ENCODE measurements around the gene MCEE.
"Not testable (repeated sequence)": the region's sequence is repeated elsewhere in the genome, so short reads cannot be mapped to it uniquely, and the experiment has no call there.

Gene MCEE

DNA sequence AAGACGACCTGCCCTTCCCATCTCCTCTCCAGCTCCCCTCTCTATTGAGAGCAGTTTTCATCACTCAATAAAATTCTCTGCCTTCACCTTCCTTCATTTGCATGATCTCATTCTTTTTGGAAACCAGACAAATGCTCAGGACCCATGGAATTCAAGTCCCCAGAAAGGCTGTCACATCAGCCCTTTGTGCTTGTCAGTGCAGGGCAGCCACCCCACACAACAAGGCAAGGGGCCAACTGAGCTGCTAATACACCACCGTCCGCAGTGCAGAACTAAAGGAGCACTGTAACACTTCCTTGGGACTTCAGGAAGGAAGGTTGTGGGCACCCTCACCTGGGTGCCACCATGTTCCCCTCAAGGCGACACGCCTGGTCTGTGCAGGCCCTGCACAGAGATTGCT is 26.2 kb downstream of the MCEE start:
- no peak for TF ChIP-seq SPI1 (IDR thresholded peaks at IDR 0.05; ENCODE audit: low read depth, low read length)
- TF ChIP-seq POLR2A (IDR thresholded peaks at IDR 0.05; ENCODE audit: low read depth, low read length) = no peak
- TF ChIP-seq PAX5 (IDR thresholded peaks at IDR 0.05; ENCODE audit: insufficient read depth, low read length, severe bottlenecking) = no peak
- no peak for TF ChIP-seq TAF1 (IDR thresholded peaks at IDR 0.05; ENCODE audit: low read depth, low read length)
- no peak for TF ChIP-seq POU2F2 (IDR thresholded peaks at IDR 0.05; ENCODE audit: low read depth, low read length)
- TF ChIP-seq POLR2AphosphoS5 (IDR thresholded peaks at IDR 0.05; ENCODE audit: low read depth, low read length) = no peak
- no peak for FAIRE-seq
- no peak for DNase-seq (ENCODE audit: insufficient read length, low spot score)

DNA sequence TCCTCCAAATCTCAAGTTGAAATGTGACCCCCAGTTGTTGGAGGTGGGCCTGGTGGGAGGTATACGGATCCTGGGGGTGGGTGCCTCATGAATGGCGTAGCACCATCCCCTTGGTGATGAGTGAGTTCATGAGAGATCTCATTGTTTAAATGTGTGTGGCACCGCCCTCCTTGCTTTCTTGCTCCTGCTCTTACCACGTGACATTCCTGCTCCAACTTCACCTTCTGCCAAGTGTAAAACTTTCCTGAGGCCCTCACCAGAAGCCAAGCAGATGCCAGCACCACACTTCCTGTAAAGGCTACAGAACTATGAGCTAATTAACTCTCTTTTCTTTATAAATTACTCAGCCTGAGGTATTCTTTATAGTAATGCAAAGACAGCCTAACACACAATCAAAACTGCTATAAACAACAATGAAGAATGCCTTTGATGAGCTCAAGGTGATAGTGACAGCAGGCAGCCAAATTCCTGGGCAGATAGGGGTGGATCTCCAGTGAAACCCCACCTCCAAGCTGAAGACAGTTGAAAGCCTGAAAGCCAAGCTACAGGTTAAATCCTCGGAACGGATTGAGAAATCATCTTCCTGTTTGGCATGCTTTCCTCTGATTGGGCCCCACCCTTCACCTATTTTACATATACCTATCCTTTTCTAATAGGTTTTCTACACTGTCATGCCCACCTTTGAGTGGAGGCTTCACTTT is 26.9 kb downstream of the MCEE start:
- no peak for DNase-seq (ENCODE audit: insufficient read length, low spot score)
- no peak for FAIRE-seq
- TF ChIP-seq POLR2A (IDR thresholded peaks at IDR 0.05; ENCODE audit: low read depth, low read length) = no peak
- no peak for TF ChIP-seq POLR2AphosphoS5 (IDR thresholded peaks at IDR 0.05; ENCODE audit: low read depth, low read length)
- TF ChIP-seq TAF1 (IDR thresholded peaks at IDR 0.05; ENCODE audit: low read depth, low read length) = no peak
- TF ChIP-seq SPI1 (IDR thresholded peaks at IDR 0.05; ENCODE audit: low read depth, low read length) = no peak
- no peak for TF ChIP-seq POU2F2 (IDR thresholded peaks at IDR 0.05; ENCODE audit: low read depth, low read length)
- no peak for TF ChIP-seq PAX5 (IDR thresholded peaks at IDR 0.05; ENCODE audit: insufficient read depth, low read length, severe bottlenecking)

DNA sequence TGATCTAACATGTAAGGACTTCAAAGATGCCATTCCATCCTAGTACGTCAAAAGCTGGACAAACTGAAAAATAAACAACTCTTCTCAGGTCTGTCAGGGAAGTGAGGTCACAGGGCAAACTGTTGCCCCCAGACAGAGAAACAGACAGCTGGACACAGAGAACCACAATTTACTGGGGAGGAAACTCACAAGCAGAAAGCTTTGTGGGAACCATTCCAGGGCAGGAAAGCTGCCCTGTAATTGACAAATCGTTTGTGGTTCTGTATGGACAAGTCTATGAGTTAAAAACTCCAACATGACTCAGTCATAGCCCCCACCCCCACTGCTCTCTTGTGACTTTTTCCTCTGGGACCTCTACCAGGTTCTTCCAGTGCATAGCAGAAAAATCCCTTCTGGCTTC is 28.4 kb downstream of the MCEE start:
- DNase-seq (ENCODE audit: insufficient read length, low spot score) (no peak), FAIRE-seq (no peak)

DNA sequence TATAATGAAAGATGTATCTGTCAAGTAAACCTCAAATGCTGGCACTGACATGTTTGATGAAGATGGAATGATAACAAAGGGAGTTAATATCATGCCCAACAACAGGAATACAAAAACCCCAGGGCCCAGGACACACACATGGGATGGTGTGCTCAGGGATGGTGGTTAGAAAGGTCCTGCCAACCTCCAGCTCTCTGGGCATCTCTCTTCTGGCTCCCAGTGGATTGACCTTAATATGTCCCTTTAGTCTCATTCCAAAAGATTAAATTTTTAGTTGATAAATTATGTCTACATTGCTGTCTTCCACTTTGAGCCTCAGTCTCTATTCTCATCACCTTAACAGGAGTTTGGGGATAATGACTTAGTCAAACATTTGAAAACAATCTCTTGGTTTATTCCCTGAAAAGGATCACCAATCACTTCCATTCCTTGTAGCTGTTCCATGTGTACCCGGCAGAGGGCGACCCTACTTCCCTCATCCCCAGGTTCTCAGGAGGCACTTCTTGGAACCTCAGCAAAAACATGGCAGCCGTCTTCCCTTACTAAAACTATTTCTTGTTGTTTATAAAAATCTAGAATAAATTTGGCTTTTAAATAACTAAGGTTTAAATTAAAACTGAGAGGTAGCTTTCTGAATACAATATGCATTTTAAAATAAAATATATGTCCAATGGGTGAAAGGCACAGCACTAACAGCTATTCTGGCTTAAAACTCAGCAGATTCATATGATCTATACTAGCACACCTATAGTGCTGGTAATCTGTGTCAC is 29.6 kb downstream of the MCEE start:
- FAIRE-seq (no peak), DNase-seq (ENCODE audit: insufficient read length, low spot score) (no peak)
- TF ChIP-seq PAX5 (IDR thresholded peaks at IDR 0.05; ENCODE audit: insufficient read depth, low read length, severe bottlenecking) (no peak), SPI1 (IDR thresholded peaks at IDR 0.05; ENCODE audit: low read depth, low read length) (no peak)

More for the DNA sequence above, 28.4 kb downstream of the MCEE start:
- TF ChIP-seq PAX5 (IDR thresholded peaks at IDR 0.05; ENCODE audit: insufficient read depth, low read length, severe bottlenecking) (no peak), TAF1 (IDR thresholded peaks at IDR 0.05; ENCODE audit: low read depth, low read length) (no peak)

DNA sequence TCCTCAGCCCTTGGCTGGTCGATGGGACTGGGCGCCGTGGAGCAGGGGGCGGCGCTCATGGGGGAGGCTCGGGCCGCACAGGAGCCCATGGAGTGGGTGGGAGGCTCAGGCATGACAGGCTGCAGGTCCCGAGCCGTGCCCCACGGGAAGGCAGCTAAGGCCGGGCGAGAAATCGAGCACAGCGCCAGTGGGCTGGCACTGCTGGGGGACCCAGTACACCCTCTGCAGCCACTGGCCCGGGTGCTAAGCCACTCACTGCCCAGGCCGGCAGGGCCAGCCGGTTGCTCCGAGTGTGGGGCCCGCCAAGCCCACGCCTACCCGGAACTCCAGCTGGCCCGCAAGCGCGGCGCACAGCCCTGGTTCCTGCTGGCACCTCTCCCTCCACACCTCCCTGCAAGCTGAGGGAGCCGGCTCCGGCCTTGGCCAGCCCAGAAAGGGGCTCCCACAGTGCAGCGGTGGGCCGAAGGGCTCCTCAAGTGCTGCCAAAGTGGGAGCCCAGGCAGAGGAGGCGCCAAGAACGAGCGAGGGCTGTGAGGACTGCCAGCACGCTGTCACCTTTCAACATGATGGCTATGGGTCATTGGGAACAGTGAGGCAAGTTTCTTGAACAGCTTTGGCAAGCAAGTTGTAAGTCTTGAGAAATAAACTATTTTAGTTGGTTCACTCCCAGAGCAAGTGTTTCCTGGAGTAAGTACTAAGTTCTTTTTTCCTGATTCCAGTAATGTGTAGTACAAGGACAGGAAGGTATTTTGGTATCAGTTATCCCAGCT is 37.4 kb downstream of the MCEE start:
- not testable (repeated sequence) for FAIRE-seq; DNase-seq (ENCODE audit: insufficient read length, low spot score)

DNA sequence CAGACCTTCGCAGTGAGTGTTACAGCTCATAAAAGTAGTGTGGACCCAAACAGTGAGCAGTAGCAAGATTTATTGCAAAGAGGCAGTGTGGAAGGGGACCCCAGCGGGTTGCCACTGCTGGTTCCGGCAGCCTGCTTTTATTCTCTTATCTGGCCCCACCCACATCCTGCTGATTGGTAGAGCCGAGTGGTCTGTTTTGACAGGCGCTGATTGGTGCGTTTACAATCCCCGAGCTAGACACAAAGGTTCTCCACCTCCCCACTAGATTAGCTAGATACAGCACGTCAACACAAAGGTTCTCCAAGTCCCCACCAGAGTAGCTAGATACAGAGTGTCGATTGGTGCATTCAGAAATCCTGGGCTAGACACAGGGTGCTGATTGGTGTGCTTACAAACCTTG is 38.2 kb downstream of the MCEE start:
- not testable (repeated sequence) for FAIRE-seq

DNA sequence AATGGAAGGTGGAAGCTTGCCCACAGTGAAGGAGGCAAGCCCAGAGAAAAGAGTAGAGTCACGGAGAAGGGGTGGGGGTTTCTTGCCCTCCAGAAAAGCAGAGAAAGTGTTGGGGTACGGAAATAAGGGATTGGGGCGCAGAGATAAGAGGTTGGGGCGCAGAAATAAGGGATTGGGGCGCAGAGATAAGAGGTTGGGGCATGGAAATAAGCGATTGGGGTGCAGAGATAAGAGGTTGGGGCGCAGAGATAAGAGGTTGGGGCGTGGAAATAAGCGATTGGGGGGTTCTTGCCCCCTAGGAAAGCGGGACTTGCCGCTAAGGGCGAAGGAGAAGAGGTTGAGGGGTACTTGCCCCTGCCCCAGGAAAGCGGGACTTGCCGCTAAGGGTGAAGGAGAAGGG is 40.6 kb downstream of the MCEE start:
- not testable (repeated sequence) for DNase-seq (ENCODE audit: insufficient read length, low spot score); FAIRE-seq

More for the DNA sequence above, 38.2 kb downstream of the MCEE start:
- not testable (repeated sequence) for DNase-seq (ENCODE audit: insufficient read length, low spot score)

DNA sequence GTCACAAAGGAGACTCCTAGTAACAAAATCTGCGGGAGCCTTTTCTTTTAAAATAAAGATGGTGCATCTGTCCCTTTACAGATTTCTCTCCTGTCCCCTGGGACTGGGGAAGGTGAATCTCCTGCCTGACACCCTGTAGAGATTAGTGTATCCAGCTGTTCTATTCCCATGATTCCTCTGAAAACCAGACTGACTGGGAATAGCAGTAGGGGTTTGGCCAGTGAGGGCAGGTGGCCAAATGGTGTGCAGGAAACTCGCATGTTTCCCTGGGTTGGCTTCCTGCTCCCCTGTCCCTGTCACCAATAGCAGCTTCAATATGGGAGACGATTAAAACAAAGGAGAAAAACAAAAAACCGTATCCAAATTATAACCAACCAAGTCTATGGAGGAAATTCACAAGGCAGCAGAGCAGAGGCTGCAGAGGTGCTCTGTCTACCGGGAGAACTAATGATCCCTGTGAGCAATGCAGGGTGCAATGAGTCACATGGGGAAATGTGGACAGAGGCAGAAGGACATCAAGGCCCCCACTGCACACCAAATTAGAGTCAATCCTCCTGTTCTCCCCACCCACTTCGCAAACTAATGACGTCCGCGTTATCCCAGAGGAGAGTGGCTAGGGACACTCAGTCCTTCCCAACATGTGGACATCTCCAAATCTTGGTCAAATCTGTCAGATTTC is 44.6 kb downstream of the MCEE start:
- not testable (repeated sequence) for FAIRE-seq; DNase-seq (ENCODE audit: insufficient read length, low spot score)

DNA sequence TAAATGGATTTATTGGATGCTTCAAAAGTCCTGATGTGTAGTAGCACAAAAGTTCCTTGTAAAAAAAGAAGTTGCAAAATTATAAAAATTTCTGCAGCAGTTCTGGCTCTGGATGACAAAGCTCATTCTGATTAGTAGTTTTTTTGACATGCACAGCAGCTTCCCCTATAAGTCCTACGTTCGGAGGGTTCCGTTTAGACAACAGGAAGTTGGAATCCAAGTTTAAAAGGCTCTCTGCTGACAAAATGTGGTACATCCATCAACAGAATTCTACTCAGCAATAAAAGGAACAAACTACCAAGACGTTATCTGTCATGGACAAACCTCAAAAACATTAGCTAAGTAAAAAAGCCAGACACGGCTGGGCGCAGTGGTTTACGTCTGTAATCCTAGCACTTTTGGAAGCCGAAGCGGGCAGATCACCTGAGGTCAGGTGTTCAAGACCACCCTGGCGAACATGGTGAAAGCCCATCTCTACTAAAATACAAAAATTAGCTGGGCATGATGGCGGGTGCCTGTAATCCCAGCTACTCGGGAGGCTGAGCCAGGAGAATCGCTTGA is 46.2 kb downstream of the MCEE start:
- peak; percentile 31 for FAIRE-seq

DNA sequence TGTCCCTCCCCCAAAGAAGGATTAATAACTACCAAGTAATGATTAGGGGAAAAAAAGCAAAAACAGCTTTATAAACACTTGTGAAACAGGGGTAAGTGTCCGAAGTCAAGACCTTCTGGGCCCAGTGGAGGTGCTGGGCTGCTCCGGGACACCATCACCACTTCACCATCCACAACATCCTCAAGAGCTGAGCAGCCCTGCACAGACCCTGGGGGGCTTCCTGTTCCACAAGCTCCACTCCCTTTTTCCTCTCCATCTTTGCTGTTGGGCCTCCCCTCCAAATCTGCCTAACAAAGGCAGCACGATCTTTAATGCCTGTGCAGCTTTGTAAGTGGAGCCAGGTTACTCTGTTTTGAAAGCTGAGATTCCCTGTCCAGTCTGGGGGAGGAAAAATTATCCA is 46.7 kb downstream of the MCEE start:
- not testable (repeated sequence) for DNase-seq (ENCODE audit: insufficient read length, low spot score); FAIRE-seq

More for the DNA sequence above, 46.2 kb downstream of the MCEE start:
- not testable (repeated sequence) for DNase-seq (ENCODE audit: insufficient read length, low spot score)

Data from GM12891 (cell line).